Esophagus squamous epithelium (tissue), 4 donors: ENCODE data around the gene NFATC2.

Source experiments
- POLR2A ChIP-seq, 4 donors: fragments of 450-650 bp; IDR thresholded peaks; one replicate each; pipeline ENCODE4 v1.6.1; 2017; ENCODE audit warnings: antibody characterized with exemption in 4 of 4, mild to moderate bottlenecking in 4 of 4, moderate library complexity in 3 of 4
- TF ChIP-seq, protein P1 (sequence below), 6 experiments: fragments of 450-650 bp in 4 of 6; fragments of 200-600 bp in 2 of 6; sonication (generic) in 2 of 6; IDR thresholded peaks; one replicate each; pipeline ENCODE4 v1.5.1; 2016 to 2019; ENCODE audit warnings: antibody characterized with exemption in 6 of 6, mild to moderate bottlenecking in 4 of 6, moderate library complexity in 4 of 6

DNA sequence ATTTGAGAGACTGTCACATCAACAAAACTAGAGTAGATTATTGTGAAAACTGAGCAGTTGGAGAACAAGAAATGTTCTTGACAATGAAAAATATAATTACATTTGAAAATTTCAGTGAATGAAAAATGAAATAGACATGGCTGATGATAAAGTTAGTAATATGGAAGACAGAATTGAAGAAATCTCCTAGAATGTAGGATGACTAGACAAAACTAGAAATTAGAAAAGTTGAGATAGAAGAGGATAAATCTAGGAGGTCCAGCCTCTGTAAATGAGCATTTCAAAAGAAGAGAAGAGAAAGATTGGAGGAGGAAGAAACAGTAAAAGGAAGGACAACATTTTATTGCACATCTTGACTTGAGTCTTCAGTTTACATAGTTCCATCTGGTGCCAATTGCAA, 178.7 kb downstream of the NFATC2 start:
- TF ChIP-seq, protein P1, sequence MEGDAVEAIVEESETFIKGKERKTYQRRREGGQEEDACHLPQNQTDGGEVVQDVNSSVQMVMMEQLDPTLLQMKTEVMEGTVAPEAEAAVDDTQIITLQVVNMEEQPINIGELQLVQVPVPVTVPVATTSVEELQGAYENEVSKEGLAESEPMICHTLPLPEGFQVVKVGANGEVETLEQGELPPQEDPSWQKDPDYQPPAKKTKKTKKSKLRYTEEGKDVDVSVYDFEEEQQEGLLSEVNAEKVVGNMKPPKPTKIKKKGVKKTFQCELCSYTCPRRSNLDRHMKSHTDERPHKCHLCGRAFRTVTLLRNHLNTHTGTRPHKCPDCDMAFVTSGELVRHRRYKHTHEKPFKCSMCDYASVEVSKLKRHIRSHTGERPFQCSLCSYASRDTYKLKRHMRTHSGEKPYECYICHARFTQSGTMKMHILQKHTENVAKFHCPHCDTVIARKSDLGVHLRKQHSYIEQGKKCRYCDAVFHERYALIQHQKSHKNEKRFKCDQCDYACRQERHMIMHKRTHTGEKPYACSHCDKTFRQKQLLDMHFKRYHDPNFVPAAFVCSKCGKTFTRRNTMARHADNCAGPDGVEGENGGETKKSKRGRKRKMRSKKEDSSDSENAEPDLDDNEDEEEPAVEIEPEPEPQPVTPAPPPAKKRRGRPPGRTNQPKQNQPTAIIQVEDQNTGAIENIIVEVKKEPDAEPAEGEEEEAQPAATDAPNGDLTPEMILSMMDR (IDR thresholded peaks at IDR 0.05), result no peak
- no peak for TF ChIP-seq POLR2A (IDR thresholded peaks at IDR 0.05)
